HG03135 (cell line): ENCODE results near the gene MED6.

ENCODE experiments used
- ATAC-seq: cut with Tn5 transposase; IDR thresholded peaks from one replicate; pipeline ENCODE4 v1.9.1; 2021; ENCODE audit warnings: mild to moderate bottlenecking, moderate library complexity; ENCODE audit not compliant: unreplicated experiment

The MED6 gene

GRCh38 chr14:70600382-70601157, at the start of gene MED6:
TSS of gene MED6 (minus strand) at chr14:70600655. CDS start at chr14:70600637, 18 bp downstream.
- ATAC-seq, result peak; percentile 89

DNA sequence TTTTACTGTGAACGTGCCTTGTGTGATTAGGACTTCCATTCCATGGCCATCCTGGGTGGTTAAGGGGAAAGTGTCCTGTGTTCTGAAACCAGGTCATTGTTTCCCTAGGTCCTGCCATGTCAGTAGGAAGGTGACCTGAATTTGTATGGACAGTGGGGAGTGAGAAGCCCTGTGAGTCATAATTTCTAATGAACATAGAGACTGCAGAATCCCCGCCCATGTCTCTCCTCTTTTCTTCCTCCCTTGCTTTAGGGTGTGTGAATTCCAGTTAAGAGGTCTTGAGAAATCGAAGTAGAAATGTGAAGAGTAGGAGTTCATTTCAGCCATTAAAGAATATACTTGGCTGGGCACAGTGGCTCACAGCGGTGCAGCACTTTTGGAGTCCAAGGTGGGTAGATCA, 49.3 kb upstream of the MED6 start:
- no peak for ATAC-seq

- ATAC-seq, result no peak
Observed at GRCh38 chr14:70648346-70648745, 47.9 kb upstream of the MED6 start.

- no peak for ATAC-seq
Observed at GRCh38 chr14:70646705-70647104, 46.2 kb upstream of the MED6 start.

GRCh38 chr14:70645892-70646291, 45.4 kb upstream of the MED6 start:
- ATAC-seq, result no peak

- ATAC-seq, result no peak
Observed at GRCh38 chr14:70643967-70644366, 43.5 kb upstream of the MED6 start.

DNA sequence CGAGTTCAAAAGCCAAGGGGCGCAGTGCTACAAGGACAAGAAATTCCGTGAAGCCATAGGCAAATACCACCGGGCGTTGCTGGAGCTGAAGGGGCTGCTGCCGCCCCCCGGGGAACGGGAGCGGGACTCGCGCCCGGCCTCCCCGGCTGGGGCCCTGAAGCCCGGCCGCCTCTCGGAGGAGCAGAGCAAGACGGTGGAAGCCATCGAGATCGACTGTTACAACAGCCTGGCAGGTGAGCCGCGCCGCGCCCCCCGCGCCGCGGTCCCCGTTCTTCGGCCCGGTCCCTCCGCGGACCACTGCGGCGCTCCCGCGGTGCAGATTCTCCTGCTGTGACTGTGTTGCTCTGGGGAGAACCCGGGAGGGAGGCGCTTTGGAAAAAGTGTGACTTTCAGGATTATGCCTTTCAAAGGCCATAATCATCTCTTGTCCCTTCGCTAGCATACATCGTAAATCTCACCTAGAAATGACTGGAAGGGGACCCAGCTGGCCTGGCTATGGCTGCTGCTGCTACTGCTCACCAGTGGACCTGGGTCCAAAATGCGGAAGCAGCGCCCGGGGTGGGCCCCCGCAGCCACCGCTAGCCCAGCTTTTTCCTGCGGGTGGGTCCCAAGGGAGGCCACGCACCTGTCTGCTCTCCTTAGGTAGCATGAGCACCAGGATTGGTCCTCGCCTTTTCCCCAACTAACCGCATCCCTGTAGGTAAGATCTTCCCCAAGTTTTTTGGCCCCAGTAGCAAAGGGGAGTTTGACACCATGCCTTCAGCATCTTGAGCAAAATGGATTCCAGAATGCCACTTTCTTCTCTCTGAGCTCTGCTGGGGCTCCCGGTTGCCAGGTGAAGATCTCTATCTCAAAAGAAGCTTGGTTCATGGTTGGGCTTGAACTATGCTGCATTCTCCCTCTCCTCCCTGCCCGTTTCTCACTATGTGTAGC, 42.1 kb upstream of the MED6 start:
- ATAC-seq, result peak; percentile 44

- ATAC-seq, result no peak
Observed at GRCh38 chr14:70641548-70642302, 41.3 kb upstream of the MED6 start, which contains the start of gene TTC9. TSS of gene TTC9 (plus strand) at chr14:70641916. CDS start at chr14:70642130, 214 bp downstream.

GRCh38 chr14:70640938-70641547, 40.6 kb upstream of the MED6 start:
- peak; percentile 63 for ATAC-seq

DNA sequence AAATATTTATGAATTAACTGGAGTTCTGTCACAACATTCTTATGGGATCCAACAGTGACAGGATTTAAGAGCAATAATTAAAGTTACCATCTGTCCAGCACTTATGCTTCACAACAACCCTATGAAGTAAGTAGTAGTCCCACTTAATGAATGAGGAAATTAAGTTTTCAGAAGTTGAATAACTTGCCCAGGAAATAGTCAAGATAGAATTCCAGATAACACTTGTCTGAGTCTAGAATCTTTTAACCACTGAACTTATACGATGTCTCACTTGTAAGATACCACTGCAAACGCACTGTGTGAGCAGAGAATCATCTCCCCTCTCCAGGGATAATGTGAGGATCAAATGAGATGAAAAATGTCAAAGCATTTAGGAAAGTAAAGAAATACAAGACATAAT, 38.0 kb upstream of the MED6 start:
- no peak for ATAC-seq

- no peak for ATAC-seq
Observed at GRCh38 chr14:70635971-70636595, 35.6 kb upstream of the MED6 start.

- no peak for ATAC-seq
Observed at GRCh38 chr14:70631948-70632347, 31.5 kb upstream of the MED6 start.

- no peak for ATAC-seq
Observed at GRCh38 chr14:70624972-70625371, 24.5 kb upstream of the MED6 start.

DNA sequence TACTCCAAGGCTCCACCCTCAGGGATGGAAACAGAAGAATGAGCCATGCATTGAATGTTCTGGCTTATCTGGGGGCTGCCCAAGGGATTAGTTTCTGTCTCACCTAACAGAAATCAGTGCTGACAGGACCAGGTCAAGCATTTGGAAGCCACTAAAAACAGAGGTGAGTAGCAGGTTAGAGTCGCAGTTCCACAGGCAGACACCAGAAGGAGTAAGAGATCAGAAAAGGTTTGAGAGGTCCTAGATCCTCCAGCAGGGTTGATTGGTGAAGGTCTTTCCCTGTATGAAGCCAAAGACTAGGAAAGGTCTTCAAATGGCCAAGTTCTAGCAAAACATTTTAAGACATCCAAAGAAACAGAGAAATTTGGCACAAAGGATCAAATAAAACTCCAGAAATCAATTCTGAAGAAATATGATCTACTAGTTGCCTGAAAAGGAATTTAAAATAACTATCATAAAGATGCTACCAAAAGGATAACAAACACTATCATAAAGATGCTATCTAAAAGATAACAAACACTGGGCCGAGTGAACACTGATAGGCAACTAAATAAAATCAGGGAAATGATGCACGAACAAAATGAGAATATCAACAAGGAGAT, 21.8 kb upstream of the MED6 start:
- ATAC-seq, result no peak

DNA sequence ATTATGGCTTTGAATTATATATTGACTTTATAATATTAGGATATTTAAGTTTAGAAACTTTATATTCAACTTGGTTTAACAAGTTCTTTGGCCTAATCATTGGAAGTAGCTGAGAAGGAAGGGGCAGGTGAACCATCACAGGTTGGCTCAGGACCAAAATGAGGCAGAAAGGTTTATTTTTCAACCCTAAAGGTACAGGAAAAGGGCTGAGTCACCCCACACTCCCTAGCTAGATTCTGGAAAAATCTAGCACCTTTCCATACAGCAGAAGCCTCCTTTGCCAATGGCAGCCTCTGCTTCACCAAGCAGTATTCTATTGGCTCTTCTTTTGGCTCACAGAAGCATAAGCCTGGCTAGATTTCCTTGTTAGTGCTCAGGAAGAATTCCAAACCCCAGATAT, 19.3 kb upstream of the MED6 start:
- no peak for ATAC-seq

DNA sequence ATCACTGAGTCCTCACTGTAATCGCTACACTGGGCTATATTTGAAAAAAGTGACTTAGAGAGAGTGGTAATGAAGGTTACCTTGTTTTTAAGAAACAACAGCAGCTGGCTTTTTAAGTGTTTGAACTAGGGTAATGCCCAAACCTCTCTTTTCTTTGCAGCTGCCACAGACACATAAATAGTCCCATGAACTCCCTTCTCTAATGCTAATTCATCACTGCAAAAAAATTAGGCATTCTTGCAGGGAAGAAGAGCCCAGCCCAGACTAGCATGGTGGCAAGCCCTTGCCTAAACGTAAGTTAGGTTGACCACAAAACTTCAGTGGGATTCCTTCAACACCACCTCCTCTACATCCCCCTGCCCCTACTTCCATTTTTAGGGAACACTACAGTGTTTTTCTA, 17.9 kb upstream of the MED6 start:
- no peak for ATAC-seq

GRCh38 chr14:70616646-70617045, 16.2 kb upstream of the MED6 start:
- no peak for ATAC-seq

GRCh38 chr14:70611216-70611615, 10.8 kb upstream of the MED6 start:
- ATAC-seq, result no peak

GRCh38 chr14:70602254-70602653, 1.8 kb upstream of the MED6 start:
- no peak for ATAC-seq

DNA sequence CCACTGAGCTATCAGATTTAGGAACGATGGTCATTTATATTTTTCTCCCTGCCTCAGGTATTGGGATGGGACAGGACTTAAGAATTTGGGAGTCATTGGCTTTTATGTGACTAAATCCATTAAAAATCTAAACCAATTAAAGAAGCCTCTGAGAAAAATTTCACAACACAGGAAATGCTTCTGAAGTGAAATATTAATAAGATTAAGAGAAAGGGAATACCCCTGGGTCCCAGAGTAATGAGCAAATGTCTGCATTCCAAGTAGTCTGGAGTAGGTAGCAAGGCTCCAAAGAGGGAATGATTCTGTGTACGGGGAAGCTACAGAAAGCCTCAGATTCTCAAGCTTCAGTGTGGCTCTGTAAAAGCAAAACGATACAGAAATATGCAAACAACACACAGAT, 707 bp upstream of the MED6 start:
- no peak for ATAC-seq
